Transverse colon (tissue), 4 donors: ENCODE measurements around the gene SLC6A11.

Source experiments
- EP300 ChIP-seq: sonication (generic); formaldehyde crosslinking; IDR thresholded peaks from one replicate; pipeline ENCODE4 v1.6.1; 2017; ENCODE audit warnings: antibody characterized with exemption, low read depth
- POLR2AphosphoS5 ChIP-seq, 3 donors: sonication (generic); formaldehyde crosslinking; IDR thresholded peaks; one replicate each; pipeline ENCODE4 v1.6.1; 2016; ENCODE audit warnings: antibody characterized with exemption in 3 of 3
- TF ChIP-seq, protein P1 (sequence below), 5 experiments: fragments of 200-600 bp in 3 of 5; fragments of 450-650 bp in 2 of 5; sonication (generic) in 3 of 5; IDR thresholded peaks; 1 replicate in 2 of 5; 2 replicates in 3 of 5; pipeline ENCODE4 v1.5.1; 2016 to 2017; ENCODE audit warnings: antibody characterized with exemption in 5 of 5, inconsistent platforms in 3 of 5, mild to moderate bottlenecking in 2 of 5, moderate library complexity in 1 of 5

DNA sequence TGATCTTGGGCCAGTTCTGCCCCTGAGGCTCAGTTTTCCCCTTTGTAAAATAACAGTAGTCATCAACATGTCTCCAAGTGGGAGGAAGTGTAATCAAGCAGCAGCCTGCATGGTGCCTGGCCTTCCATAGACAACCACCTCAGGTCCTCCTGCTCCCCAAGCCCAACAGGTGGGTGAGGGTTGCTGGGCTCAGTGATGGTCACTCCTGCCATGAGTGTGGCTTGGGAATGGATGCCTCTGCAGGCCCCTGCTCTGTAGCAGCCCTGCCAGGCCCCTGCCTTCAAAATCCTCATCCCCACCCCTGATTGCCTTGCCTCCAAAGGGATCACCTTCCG, 117.4 kb downstream of the SLC6A11 start:
- TF ChIP-seq, protein P1, sequence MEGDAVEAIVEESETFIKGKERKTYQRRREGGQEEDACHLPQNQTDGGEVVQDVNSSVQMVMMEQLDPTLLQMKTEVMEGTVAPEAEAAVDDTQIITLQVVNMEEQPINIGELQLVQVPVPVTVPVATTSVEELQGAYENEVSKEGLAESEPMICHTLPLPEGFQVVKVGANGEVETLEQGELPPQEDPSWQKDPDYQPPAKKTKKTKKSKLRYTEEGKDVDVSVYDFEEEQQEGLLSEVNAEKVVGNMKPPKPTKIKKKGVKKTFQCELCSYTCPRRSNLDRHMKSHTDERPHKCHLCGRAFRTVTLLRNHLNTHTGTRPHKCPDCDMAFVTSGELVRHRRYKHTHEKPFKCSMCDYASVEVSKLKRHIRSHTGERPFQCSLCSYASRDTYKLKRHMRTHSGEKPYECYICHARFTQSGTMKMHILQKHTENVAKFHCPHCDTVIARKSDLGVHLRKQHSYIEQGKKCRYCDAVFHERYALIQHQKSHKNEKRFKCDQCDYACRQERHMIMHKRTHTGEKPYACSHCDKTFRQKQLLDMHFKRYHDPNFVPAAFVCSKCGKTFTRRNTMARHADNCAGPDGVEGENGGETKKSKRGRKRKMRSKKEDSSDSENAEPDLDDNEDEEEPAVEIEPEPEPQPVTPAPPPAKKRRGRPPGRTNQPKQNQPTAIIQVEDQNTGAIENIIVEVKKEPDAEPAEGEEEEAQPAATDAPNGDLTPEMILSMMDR (IDR thresholded peaks at IDR 0.05) = no peak
- no peak for TF ChIP-seq POLR2AphosphoS5 (IDR thresholded peaks at IDR 0.05)
- TF ChIP-seq EP300 = no peak
